COLO668 (cell line): Measurements from ENCODE around the gene ASTN2.
"Not testable (repeated sequence)": the region's sequence is repeated elsewhere in the genome, so short reads cannot be mapped to it uniquely, and the experiment has no call there.

Experiments
- DNase-seq: peaks from one replicate; lab custom pipeline; 2025; ENCODE audit not compliant: unreplicated experiment; lab: John Stamatoyannopoulos, UW

Gene ASTN2

DNA sequence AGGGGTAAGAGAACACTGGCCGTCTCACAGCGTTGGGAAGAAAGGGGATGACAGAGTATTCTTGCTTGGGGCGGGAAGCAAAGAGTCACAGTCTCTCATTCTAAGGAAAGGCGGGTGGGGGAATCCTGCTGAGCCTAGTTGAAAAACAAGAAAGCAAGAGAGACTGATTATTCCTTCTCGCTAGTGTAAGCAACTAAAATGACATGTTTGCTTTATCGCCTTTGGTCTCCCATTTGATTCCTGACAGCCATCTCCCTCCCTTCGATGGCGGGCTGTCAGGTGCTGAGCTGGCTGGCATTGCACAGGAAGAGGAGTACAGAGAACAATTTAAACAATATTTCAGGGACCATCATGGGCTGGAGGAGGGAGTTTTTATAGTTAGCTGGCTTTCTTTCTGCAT, 331.3 kb downstream of the ASTN2 start:
- DNase-seq: no peak

DNA sequence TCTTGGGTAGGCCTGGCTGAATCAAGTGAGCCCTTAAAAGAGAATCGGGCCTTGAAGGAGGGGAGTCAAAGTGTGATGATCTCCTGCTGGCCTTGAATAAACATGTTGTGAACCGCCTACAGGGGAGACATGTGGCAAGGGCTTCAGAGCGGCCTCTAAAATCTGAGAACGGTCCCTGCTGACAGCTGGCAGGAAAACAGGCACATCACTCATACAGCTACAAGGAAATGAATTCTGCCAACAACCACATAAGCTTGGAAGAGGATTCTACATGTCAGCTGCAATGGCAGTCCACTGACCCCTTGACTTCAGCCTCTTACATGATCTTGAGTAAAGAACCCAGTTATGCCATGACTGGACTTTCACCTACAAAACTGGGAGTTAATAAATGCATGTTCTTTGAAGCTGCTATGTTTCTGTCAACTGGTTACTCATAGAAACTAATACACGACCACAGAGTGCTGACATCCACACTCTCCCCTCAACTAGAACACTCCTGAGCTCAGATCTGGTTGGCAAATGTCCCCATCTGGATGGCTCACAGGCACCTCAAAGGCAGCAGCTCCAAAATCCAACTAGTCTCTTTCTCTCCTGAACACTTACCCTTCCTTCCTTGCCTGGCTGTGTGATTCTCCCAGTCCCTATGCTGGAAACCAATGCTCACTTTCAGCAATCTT, 333.1 kb downstream of the ASTN2 start:
- DNase-seq: no peak

DNA sequence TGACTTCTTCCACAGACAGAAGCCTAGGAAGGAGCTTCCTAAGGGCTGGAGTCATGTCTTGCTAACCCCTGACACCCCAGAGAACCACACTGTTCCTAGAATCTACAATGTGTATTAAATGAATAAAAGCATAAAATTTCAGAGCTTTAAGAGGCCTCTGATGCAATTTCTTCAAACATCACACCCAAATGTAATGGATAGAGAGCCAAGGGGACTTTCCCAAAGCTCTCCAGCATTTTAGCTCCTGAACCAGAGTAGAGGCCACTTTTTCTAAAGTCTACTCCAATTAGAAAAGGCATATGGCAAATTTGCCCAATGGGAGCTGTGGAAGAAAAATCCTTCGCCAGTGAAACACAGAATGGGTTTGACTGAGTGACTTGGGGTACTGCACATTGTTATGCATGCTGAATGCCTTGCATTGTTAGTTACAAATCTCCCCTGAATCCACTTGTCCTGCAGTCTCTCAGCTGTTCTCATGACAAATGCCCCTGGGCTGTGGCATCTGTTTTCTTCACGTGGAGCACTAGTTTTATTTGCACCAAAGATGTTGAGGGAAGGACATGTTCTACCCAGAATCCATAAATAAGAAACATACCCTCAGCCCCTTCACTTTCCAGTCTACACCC, 334.0 kb downstream of the ASTN2 start:
- DNase-seq: no peak

DNA sequence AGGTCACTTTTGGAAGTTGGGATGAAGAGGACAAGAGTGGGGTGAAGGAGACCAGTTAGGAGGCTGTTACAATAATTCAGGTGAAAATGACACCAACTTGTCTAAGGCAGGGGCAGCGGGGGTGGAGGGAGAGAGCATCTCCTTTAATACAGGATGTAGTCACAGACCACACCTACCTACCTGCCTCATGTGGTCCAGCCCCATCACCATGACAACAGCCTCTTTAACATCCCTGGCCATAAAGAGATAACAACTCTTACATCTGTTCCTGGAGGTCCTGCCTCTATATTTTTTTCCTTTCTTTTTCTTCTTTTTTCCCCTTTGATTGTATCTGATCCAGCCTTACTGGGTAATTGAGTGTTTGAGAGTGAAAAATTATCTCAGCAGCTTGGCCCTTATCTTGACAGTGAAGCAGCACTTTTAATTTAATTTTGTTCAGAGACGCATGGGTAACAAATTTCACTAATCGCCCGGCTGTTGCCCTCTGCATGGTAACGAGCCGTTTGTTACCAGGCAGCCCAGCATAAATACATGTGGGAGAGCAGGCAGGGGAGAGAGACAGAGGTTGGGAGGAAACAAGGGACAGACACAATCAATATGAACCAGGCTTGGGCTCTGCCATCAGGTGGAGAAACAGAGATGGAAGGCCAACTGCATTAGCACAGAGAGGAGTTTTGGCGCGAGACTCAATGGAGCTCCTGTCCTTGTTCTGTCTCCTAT, 338.1 kb downstream of the ASTN2 start:
- no peak for DNase-seq

DNA sequence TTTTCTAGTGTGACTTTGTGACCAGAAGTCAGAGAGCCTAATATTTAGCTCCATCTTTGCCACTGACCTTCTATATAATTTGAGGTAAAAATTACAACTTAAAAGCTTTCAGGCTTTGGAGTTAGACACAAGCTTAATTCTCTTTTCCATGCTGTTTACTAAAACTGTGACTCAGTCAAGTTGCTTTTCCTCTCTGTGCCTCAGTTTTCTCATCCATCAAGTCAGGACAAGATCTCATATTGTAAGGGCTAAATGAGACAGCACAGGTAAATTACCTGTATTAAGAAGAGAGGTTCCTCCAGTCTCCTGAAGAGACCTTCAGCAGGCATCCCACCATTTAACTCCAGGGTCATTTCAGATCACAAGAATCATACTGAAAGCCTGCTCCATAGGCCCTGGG, 339.2 kb downstream of the ASTN2 start:
- no peak for DNase-seq

DNA sequence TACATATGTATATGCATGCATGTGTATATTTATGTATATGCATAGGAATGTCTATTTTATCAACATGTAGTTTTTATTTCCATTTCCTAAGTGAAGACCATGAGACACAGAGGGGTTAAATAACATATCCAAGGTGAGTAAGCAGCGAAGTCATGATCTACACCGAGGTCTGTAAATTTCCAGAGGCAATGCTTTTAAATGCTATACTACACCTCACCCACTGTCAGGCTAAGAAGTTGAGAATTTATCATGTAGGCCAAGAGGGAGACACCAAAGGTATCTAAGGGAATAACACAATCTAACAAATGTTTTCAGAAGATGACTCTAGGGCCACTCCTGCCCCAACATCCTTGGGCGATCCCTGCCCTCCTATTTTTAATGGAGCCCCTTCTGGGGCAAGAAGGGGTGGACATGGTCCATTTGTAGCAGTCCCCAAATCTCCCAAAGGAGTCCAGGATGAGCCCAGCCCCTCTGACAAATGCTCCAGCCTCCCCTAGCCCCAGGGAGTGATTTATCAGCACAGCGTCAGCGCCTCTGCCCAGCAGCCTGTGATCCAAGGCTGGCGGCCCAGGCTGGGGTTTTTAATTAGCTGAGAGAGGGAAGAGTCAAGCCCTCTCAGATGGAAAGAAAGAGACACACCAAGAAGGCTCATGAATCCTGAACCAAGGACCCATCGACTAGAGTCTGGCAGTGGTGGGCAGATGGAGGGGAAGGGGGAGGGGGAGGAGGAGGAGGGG, 339.9 kb downstream of the ASTN2 start:
- no peak for DNase-seq

DNA sequence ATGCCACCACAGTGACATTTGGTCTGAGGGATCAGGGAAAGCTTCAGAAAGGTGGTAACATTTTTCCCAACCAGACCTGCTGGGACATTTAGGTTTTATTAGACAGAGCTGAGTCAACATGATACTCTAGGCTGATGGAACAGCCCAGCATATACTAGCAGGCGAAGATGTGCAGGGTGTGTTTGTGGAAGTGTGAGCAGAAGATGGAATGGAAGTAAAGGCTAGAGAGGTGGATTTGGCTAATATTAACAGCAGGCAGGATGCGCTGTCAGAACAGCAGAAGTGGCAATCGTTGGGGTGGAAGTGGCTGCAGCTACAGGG, 340.6 kb downstream of the ASTN2 start:
- DNase-seq: no peak

DNA sequence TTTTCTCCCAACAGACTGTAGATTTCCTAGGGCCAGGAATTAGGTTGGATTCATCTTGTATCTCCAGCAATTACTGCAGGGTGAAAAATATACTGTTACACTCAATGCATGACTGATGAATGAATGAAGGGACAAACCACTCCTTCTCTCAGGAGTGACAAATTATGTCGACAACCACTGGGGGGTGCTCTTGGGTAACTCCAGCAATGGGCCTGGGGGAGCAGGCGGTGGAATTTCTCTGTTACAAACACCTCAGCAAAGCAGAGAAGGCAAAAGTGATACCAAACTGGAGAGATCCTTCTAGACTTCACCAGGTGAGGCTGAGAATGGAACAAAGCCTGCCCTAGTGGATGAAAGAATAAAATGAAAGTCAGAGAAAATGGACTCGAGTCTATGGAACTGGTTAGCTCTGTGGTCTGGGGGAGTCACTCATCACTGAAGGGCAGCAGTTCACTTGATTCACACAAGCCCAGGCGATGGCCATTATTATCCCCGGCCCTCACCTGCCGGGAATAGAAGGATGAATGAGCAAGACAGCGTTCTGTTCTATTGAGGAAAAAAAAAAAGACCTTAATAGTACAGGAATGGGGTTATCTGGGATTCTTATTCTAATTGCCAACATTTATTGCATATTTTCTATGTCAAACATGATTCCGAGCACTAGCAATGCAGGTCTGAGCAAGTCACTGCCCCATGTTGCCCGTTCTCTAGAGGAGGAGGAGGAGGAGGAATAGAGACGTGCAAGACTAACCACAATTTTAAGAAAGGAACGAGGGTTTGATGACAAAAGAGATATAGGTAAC, 341.1 kb downstream of the ASTN2 start:
- DNase-seq: peak; percentile 60

DNA sequence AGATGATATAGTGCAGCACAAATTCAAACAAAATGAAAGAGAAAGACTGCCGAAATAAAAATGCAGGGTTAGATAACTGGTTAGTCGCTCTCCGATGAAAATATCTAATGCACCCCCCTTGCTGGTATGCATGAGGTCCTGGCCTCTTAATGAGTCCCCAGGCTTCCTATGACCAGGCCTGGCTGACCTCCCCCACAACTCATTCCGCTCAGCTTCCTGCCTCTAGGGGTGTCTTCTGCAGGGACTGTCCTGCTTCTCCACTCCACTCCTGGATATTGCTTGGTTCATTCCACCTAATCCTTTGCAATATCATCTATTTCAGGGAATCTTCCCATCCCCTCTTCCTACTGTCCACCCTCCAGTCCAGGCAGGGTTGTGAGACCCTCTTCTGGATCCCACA, 341.8 kb downstream of the ASTN2 start:
- DNase-seq: no peak

DNA sequence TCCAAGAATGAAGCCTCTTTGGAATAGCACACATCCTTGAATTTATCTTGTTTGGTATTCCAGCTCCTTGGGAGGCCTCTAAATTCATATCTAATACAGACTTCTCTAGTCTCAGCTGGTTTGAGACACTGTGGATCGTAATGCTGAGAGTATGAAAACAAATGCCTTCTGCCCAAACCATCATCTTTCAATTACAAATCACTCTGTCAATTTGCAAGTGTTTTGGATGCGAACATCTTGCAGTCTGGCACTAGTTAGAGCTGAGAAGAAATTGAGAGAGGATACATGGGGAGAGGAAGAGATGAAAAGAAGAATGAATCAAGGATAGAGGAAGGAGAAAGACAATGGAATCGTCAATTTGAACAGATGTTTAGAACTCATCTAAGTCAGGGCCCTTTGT, 342.6 kb downstream of the ASTN2 start:
- DNase-seq: no peak

DNA sequence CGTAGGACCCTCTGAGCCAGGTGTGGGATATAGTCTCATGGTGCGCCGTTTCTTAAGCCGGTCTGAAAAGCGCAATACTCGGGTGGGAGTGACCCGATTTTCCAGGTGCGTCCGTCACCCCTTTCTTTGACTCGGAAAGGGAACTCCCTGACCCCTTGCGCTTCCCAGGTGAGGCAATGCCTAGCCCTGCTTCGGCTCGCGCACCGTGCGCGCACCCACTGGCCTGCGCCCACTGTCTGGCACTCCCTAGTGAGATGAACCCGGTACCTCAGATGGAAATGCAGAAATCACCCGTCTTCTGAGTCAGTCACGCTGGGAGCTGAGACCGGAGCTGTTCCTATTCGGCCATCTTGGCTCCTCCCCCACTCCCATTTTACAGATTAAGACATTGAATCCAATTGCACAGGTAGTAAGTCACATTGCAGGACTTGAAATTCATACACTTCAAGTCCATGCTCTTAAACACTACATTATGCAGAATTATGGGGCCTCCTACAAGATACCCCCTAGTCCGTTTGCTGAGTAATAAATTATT, 343.1 kb downstream of the ASTN2 start:
- not testable (repeated sequence) for DNase-seq

DNA sequence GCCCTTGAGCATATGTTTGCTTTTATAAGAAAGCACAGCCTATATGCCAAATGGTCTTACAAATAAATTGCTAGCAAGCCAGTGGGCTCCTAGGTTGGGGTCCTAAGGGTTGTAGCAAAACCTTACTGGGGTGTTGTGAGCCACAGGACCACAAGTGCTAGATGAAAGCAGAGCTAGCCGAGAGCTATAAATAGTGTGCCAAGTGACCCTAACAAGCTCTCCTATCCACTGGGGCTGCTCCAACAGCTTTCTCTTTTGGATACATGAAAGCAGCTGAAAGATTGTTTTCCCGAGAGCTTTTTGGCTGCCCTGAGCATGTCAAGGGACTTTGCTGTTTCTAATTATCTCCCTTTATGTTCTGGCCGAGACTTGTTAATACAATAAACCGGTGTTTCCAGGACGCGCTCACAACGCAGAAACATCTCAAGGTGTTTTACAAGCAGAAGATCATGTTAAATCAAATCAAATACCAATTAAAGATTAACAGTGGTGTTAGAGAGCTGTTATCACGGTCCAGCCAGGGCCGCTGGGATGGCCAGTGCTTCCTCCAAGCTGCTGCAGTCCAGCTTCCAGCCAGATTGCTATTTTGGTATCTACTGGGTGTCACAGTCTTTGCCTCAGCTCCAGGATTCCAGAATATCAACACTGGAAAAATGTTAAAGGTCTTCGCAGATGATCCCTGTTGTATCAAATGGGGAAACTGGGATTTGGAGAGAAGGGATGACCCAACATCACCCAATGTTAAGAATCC, 351.0 kb downstream of the ASTN2 start:
- DNase-seq: no peak

DNA sequence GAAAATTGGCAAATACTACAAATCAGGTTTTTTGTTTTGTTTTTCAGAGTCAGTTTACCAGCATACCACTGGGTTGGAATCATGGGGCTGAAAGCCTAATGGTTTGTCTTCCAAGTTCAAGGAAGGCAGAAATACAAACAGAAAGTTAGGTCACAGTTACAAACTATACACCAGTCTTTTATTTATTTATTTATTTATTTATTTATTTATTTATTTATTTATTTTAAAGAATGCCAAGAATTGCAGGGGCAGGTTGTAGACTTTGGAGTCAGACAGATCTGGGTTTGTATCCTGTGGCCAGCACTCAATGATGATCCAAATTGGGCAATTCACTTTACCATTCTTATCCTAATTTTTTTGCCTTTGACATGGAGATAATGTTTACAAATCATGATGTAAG, 353.9 kb downstream of the ASTN2 start:
- no peak for DNase-seq

DNA sequence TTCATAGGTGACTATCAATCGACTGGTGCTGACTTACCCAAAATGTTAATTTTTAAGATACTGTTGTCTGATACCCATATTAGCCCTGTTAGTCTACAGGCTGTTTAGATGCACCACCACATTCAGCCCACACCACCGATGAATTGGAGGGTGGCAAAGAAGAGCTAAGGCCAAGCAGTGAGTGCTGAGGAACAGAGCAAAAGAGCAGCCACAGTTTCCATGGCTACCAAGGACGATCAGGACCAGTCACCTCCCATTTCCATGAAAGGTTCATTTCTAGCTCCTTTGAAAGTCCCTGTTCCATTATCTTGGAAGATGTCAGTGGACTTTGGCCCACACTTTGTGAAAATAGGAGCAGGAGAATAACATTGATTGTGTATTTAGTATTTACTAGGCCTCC, 364.9 kb downstream of the ASTN2 start:
- no peak for DNase-seq

DNA sequence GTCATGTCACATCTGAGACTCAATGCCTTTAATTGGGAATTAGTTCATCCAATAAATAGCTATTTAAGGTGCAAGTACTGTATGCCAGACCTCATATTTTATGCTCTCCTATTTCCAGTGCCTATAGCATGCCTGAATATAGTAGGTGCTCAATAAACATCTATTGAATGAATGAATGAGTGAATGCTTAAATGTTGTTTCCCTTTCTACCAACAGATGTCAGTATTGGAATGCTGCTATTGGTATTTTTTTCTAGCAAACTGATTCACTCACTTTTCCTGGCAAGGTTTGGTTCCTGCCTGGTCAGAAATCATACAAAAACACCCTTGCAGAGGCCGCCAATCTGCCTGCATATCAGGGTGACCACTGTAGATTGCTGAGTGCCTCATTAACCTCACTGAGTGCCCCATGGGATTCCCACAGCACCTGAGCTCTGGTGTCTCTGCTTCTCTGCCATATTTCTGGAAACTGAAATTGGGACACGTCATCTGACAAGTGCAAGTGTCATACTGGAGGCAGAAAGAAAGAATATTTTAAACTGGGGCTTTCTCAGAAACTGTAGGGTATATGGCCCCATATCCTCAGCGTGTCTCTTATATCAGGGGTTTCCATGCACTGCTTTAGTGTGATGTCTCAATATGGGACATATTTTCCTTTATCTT, 368.1 kb downstream of the ASTN2 start:
- DNase-seq: no peak

DNA sequence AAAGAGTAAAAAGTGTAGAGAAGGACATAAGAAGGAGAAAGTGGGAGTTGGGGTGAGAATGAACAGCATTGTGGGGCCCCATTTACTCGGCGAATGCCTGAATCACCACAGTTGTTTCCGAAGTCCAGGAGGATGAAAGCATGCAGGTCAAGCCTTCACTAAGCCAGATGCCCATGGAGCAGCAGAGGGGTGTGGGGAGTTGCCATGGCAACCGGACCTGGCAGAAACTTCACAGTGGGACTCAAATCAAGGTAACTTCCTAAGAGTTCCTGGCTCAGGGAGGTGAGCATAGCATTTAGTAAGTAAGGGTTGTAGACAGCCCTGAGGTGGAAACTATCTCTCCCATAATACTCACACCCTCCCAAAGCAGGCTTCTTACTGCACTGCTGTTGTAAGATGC, 370.6 kb downstream of the ASTN2 start:
- no peak for DNase-seq

DNA sequence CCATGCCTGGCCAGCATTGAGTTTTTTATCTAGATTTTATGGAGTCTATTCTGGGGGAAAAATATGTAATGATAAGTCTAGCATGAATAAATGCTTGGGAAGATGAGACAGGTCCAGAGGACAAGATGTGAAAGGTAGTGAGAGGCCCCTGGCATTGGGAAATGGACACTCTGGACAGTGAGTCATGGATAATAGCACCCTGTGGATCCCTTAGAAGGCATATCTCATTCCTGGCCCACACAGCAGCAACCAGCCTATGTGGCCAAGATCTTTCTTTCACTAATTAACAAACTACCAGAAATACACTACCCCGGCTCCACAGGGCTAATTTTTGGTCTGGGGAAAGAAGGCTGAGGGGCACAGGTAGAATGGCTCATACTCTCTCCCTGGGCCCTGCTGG, 371.7 kb downstream of the ASTN2 start:
- DNase-seq: no peak

DNA sequence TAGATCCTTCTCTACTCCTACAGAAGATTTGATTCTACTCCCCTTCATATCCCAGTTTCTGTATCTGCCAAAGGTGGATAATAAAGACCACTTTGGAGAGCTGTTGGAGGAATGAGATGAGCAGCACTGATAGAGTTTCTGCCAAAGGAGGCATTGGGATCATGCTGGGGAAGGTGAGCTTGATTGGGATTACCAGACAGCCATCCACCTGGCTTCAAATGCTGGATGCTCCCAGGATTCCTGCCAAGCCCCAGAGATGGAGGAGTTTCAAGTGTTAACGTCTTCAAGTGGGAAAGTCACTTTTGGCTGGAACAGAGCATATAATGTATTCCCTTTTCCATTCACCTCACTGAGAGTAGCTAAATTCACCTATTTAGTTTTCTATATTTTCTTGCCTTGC, 379.3 kb downstream of the ASTN2 start:
- DNase-seq: no peak

DNA sequence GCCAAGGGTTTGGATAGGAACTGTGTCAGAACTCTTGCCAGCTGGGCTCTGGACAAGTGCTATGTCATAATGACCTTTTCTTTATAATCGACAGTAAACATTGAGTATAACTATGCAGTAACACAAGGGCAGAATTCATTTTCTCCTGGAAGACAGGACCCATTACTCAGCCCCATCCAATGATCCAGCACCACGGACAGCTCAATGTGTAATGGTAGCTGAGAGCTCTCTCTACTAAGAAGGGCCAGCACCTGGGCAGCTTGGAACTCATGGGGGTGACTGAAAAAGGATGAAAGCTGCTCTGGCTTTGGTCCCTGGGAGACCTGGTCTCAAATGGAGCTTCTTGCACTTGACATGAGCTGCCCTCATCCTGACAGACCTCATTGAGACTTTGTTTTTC, 380.0 kb downstream of the ASTN2 start:
- DNase-seq: no peak
